NB4 (cell line): Measurements from ENCODE around the gene PGAM2.
A peak's percentile ranks its signal among the peaks of the same experiment; 100 is the strongest.

Source experiments
- DNase-seq: peaks from one replicate; pipeline ENCODE4 v3.0.0; 2010; ENCODE audit warnings: low read depth
- H3K4me3 ChIP-seq: one replicate; pipeline ENCODE4 v1.5.1; 2011; ENCODE audit warnings: mild to moderate bottlenecking, low read depth, low read length, moderate library complexity
- MYC ChIP-seq: IDR thresholded peaks from 2 replicates; pipeline ENCODE4 v1.6.1; 2011; ENCODE audit warnings: low read depth, low read length
- POLR2A ChIP-seq: IDR thresholded peaks from 2 replicates; pipeline ENCODE4 v1.6.1; 2011; ENCODE audit warnings: mild to moderate bottlenecking; ENCODE audit not compliant: insufficient read length; ENCODE audit errors: extremely low read depth
- TF ChIP-seq, protein P1 (sequence below): IDR thresholded peaks from one replicate; pipeline ENCODE4 v1.5.1; 2012; ENCODE audit warnings: low read depth, low read length
- TF ChIP-seq, protein P2 (sequence below): IDR thresholded peaks from 2 replicates; pipeline ENCODE4 v1.6.1; 2011; ENCODE audit warnings: low read depth, low read length

The PGAM2 gene

DNA sequence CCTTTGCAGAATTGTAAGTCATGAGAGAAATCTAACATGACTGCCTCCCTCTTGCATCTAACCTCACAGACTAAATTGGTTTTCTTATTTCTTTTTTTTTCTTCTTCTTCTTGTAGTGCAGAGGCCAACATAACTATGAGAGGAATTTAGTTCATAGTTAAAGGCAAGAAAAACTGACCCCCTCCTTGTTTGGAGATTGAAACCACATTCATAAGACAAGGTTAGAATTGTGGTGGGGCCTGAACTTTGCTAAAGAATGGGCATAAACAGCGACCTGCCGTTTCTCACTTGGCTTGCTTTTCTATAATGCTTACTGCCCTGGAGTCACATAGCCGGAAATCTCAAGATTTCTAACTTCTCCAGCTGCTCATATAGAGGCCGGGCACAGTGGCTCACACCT, 19.3 kb upstream of the PGAM2 start:
- TF ChIP-seq, protein P1, sequence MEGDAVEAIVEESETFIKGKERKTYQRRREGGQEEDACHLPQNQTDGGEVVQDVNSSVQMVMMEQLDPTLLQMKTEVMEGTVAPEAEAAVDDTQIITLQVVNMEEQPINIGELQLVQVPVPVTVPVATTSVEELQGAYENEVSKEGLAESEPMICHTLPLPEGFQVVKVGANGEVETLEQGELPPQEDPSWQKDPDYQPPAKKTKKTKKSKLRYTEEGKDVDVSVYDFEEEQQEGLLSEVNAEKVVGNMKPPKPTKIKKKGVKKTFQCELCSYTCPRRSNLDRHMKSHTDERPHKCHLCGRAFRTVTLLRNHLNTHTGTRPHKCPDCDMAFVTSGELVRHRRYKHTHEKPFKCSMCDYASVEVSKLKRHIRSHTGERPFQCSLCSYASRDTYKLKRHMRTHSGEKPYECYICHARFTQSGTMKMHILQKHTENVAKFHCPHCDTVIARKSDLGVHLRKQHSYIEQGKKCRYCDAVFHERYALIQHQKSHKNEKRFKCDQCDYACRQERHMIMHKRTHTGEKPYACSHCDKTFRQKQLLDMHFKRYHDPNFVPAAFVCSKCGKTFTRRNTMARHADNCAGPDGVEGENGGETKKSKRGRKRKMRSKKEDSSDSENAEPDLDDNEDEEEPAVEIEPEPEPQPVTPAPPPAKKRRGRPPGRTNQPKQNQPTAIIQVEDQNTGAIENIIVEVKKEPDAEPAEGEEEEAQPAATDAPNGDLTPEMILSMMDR: no peak
- TF ChIP-seq POLR2A (no peak), MYC (no peak)
- TF ChIP-seq, protein P2, sequence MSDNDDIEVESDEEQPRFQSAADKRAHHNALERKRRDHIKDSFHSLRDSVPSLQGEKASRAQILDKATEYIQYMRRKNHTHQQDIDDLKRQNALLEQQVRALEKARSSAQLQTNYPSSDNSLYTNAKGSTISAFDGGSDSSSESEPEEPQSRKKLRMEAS: no peak
- no peak for DNase-seq
- no peak overlapping the region for H3K4me3 ChIP-seq

DNA sequence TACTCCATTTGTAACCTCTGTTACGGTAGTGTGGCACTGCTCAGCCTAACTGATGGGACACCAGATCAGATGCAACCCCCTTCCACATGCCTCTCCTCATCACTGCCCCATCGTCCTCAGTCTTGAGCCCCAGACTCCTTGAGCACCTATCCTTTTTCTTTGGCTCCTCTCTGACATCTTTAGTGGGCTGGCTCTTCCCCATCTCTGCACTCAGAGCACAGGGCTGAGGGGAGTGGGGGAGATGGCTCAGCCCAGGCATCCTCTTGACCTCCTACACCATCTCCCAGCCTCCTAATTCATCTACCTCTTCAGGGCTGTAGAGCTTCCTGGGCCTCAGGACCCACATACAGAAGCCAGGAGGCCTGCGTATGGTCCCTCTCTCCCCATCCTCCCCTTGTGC, 18.4 kb upstream of the PGAM2 start:
- DNase-seq: no peak
- H3K4me3 ChIP-seq: no peak overlapping the region
- TF ChIP-seq, protein P2: no peak
- TF ChIP-seq POLR2A (no peak), MYC (no peak)
- TF ChIP-seq, protein P1: no peak

DNA sequence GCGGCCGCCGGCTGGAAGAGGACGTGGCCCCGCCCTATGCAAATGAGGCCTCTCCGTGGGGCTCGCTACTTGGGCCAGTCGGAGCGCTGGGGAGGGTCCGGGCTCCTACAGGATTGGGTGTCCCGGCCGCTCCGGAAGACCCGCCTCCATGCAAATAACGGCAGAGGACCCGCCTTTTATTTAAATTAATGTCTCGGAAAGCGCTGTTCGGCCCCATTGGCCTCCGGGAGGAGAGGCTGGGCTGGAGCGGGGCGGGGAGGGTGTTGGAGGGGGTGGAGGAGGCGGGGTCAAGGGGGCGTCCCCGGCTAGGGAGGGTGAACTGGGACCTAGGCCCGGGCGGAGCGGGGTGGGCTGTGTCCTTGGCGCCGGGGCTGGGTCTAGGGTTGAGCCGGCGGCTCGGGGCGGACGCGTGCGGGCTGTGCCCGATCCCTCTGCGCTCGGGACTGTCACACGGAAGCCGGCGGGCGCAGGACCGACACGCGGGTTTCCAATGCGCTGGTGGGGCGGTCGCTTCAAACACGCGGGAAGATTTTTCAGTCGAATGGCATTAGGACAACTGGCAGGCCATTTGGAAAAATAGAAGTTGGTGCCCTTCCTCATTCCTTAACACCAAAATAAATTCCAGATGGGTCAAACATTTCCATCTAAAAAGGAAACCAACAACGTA, 17.3 kb upstream of the PGAM2 start:
- TF ChIP-seq, protein P1: no peak
- TF ChIP-seq MYC (peak; percentile 81), POLR2A (peak; percentile 73)
- TF ChIP-seq, protein P2: peak; percentile 81
- DNase-seq: peak; percentile 100
- peak overlapping the region; percentile 61 for H3K4me3 ChIP-seq

DNA sequence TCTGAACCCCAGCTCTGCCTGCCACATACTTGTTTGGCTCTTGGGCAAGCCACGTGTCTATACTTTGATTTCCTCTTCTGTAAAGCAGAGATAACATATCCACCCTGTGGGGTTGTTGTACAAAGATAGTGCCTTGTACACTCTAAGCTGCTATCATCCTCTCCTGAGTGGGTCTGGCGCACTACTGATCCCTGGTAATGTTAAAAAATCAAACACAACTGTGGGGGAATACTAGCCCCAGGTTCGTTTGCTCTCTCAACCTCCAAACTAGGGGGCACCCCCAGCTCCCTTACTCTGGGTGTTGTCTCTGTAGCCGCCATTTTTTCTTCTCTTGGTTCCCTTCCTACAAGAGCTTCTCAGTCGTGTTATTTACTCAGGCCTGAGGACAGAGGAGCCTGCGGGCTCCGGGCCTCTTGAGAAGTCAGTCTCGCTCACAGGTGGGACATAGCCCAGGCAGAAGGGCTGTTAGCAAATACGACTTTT, 15.9 kb upstream of the PGAM2 start:
- DNase-seq: peak; percentile 33
- peak overlapping the region; percentile 84 for H3K4me3 ChIP-seq
- TF ChIP-seq MYC: no peak
- no peak for TF ChIP-seq POLR2A
- TF ChIP-seq, protein P1: no peak
- TF ChIP-seq, protein P2: no peak

DNA sequence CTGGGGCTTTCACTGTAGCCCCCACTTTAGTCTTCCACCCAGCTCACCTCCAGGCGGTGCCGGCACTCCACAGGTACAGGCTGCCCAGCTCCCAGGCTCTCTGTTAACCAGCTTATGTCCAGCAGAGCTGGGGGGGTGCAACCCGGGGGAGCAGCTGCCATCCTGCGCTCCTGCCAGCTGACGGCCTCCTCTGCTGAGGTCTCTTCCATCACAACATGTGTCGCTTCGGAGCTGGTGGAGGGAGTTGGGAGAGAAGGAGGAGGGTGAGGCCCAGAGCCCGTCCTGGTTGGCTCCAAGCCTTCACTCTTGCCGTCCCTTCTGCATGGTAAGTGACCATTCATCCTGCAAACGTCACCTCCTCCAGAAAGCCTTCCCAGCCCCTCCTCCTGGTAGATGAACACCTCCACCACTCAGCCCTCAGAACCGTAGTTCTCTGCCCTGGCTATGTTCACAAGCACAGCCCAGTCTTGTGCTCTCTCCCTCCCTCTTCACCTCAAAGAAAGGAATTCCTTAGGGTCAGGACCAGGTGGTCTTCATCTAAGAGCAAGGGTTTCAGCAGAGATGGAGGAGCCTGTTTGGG, 15.4 kb upstream of the PGAM2 start:
- DNase-seq: no peak
- TF ChIP-seq POLR2A: no peak
- no peak for TF ChIP-seq MYC
- TF ChIP-seq, protein P1: peak; percentile 1
- TF ChIP-seq, protein P2: no peak
- H3K4me3 ChIP-seq: peak overlapping the region; percentile 84
